AG09319 (cell line): Measurements from ENCODE around the gene HCN3.
A peak's percentile ranks its signal among the peaks of the same experiment; 100 is the strongest.
"Not testable (repeated sequence)": the region's sequence is repeated elsewhere in the genome, so short reads cannot be mapped to it uniquely, and the experiment has no call there.

ENCODE experiments used
- DNase-seq: peaks from one replicate; pipeline ENCODE4 v3.0.0-alpha.2; 2010; ENCODE audit warnings: low read depth; ENCODE audit errors: extremely low read depth
- CTCF ChIP-seq: IDR thresholded peaks from 2 replicates; pipeline ENCODE4 v1.5.1; 2011; ENCODE audit warnings: low read depth, mild to moderate bottlenecking, inconsistent platforms, low read length, moderate library complexity

HCN3 gene

GRCh38 chr1:155242805-155243358, 34.4 kb upstream of the HCN3 start:
- no peak for TF ChIP-seq CTCF
- DNase-seq = no peak

GRCh38 chr1:155244368-155245162, 32.7 kb upstream of the HCN3 start:
- peak; percentile 99 for DNase-seq
- TF ChIP-seq CTCF = peak; percentile 11

GRCh38 chr1:155245163-155245524, 32.1 kb upstream of the HCN3 start:
- no peak for TF ChIP-seq CTCF
- no peak for DNase-seq

- not testable (repeated sequence) for DNase-seq
Measured at GRCh38 chr1:155246796-155247195, 30.5 kb upstream of the HCN3 start.

- DNase-seq = no peak
Measured at GRCh38 chr1:155247667-155248553, 29.4 kb upstream of the HCN3 start.

GRCh38 chr1:155250246-155250632, 27.0 kb upstream of the HCN3 start:
- no peak for DNase-seq
- no peak for TF ChIP-seq CTCF

More at GRCh38 chr1:155247667-155248553, 29.4 kb upstream of the HCN3 start:
- no peak for TF ChIP-seq CTCF

GRCh38 chr1:155250633-155251449, 26.4 kb upstream of the HCN3 start:
- peak; percentile 100 for TF ChIP-seq CTCF
- peak; percentile 72 for DNase-seq
